GM18505 (cell line): ENCODE data around the gene CDK8.
"Not testable (repeated sequence)": the region's sequence is repeated elsewhere in the genome, so short reads cannot be mapped to it uniquely, and the experiment has no call there.

Source experiments
- ATAC-seq: cut with Tn5 transposase; IDR thresholded peaks from one replicate; pipeline ENCODE4 v1.9.1; 2021; ENCODE audit not compliant: unreplicated experiment
- POLR2A ChIP-seq: IDR thresholded peaks from 4 replicates; pipeline ENCODE4 v1.6.1; 2011; ENCODE audit warnings: borderline replicate concordance; ENCODE audit not compliant: insufficient read depth, insufficient read length; ENCODE audit errors: extremely low read depth

CDK8 gene

GRCh38 chr13:26310470-26310869 is 56.5 kb downstream of the CDK8 start:
- TF ChIP-seq POLR2A: no peak
- ATAC-seq: no peak

GRCh38 chr13:26312019-26312418 is 58.1 kb downstream of the CDK8 start:
- not testable (repeated sequence) for ATAC-seq

GRCh38 chr13:26316095-26316494 is 62.2 kb downstream of the CDK8 start:
- ATAC-seq: not testable (repeated sequence)

GRCh38 chr13:26320766-26321165 is 66.8 kb downstream of the CDK8 start:
- TF ChIP-seq POLR2A: no peak
- ATAC-seq: no peak

- no peak for ATAC-seq
These were observed 69.2 kb downstream of the CDK8 start for GRCh38 chr13:26323127-26323526.

GRCh38 chr13:26323764-26324163 is 69.8 kb downstream of the CDK8 start:
- ATAC-seq: no peak
- TF ChIP-seq POLR2A: no peak

More at GRCh38 chr13:26323127-26323526, 69.2 kb downstream of the CDK8 start:
- no peak for TF ChIP-seq POLR2A

GRCh38 chr13:26324294-26324693 is 70.4 kb downstream of the CDK8 start:
- no peak for ATAC-seq
- TF ChIP-seq POLR2A: no peak

- no peak for TF ChIP-seq POLR2A
- ATAC-seq: no peak
These were observed 70.9 kb downstream of the CDK8 start for GRCh38 chr13:26324867-26325266.

- TF ChIP-seq POLR2A: no peak
- no peak for ATAC-seq
These were observed 71.9 kb downstream of the CDK8 start for GRCh38 chr13:26325876-26326275.

GRCh38 chr13:26326562-26326961 is 72.6 kb downstream of the CDK8 start:
- no peak for ATAC-seq
- TF ChIP-seq POLR2A: no peak

- TF ChIP-seq POLR2A: no peak
These were observed 74.2 kb downstream of the CDK8 start for GRCh38 chr13:26327940-26328725.

GRCh38 chr13:26335158-26335557 is 81.2 kb downstream of the CDK8 start:
- TF ChIP-seq POLR2A: no peak
- ATAC-seq: no peak

More at GRCh38 chr13:26327940-26328725, 74.2 kb downstream of the CDK8 start:
- no peak for ATAC-seq

GRCh38 chr13:26340807-26341206 is 86.9 kb downstream of the CDK8 start:
- ATAC-seq: no peak
- TF ChIP-seq POLR2A: no peak

GRCh38 chr13:26342898-26343297 is 89.0 kb downstream of the CDK8 start:
- TF ChIP-seq POLR2A: no peak
- no peak for ATAC-seq

GRCh38 chr13:26343816-26344215 is 89.9 kb downstream of the CDK8 start:
- no peak for ATAC-seq
- TF ChIP-seq POLR2A: no peak

GRCh38 chr13:26344980-26345379 is 91.1 kb downstream of the CDK8 start:
- no peak for ATAC-seq
- TF ChIP-seq POLR2A: no peak

- ATAC-seq: no peak
- TF ChIP-seq POLR2A: no peak
These were observed 95.0 kb downstream of the CDK8 start for GRCh38 chr13:26348966-26349365.
